ENCODE results near the gene RAC3. TPM values are rescaled to one million over a fixed set of nuclear protein-coding genes. Genes with fewer than 3 reads are reported as not detected.

Gene RAC3
- total and polyA plus RNA-seq, 9 of the 15 experiments (the other 6 are each of a cell fraction or from before 2014, with no cell fraction given): 0.23 to 292 (median 118) TPM

DNA sequence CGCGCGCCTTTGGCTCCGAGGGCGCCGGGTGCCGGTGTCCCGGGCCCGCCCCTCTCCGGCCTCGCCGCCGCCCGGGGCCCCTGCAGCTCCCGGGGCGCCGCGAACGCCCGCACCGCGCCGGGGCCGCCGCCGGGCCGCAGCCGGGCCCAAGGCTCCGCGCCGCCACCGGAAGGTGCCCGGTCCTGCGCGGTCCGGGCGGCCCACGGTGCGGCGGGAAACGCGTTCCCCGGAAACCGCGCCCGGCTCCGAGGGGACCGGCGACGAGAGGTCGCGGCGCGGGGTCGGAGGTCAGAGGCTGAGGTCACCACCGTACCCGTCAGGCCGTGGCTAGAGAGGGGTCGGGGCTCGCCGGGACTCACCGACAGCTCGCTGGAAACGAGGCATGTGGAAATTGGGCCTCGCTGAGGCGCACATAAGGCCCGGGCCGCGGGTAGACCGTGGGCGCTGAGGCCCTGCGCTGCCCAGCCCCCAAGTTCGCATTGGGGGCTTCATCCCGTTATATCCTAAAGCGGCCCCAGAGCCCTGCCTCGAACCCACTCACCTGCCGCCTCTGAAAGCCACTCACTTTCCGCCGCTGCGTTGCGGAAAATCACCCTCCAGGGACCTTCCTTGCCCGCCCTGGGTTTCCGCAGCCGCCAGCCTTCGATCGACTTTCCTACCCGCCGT lies 34.3 kb downstream of the RAC3 start, which contains the start of gene DUS1L (continued):
- TF ChIP-seq, protein P1, sequence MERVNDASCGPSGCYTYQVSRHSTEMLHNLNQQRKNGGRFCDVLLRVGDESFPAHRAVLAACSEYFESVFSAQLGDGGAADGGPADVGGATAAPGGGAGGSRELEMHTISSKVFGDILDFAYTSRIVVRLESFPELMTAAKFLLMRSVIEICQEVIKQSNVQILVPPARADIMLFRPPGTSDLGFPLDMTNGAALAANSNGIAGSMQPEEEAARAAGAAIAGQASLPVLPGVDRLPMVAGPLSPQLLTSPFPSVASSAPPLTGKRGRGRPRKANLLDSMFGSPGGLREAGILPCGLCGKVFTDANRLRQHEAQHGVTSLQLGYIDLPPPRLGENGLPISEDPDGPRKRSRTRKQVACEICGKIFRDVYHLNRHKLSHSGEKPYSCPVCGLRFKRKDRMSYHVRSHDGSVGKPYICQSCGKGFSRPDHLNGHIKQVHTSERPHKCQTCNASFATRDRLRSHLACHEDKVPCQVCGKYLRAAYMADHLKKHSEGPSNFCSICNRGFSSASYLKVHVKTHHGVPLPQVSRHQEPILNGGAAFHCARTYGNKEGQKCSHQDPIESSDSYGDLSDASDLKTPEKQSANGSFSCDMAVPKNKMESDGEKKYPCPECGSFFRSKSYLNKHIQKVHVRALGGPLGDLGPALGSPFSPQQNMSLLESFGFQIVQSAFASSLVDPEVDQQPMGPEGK (CRISPR knock-in tag; IDR thresholded peaks at IDR 0.05; ENCODE audit: borderline replicate concordance): no peak
- TF ChIP-seq HCFC1 (IDR thresholded peaks at IDR 0.05; ENCODE audit: low read depth, low read length): peak; percentile 89
- TF ChIP-seq NCOA1 (IDR thresholded peaks at IDR 0.05; ENCODE audit: low read depth): peak; percentile 95
- TF ChIP-seq GABPB1 (CRISPR knock-in tag; IDR thresholded peaks at IDR 0.05): peak; percentile 98
- TF ChIP-seq, protein P2, sequence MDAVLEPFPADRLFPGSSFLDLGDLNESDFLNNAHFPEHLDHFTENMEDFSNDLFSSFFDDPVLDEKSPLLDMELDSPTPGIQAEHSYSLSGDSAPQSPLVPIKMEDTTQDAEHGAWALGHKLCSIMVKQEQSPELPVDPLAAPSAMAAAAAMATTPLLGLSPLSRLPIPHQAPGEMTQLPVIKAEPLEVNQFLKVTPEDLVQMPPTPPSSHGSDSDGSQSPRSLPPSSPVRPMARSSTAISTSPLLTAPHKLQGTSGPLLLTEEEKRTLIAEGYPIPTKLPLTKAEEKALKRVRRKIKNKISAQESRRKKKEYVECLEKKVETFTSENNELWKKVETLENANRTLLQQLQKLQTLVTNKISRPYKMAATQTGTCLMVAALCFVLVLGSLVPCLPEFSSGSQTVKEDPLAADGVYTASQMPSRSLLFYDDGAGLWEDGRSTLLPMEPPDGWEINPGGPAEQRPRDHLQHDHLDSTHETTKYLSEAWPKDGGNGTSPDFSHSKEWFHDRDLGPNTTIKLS (IDR thresholded peaks at IDR 0.05; ENCODE audit: borderline replicate concordance, low read depth): 0 out of 2 replicates have a peak, but pooled peaks have one; percentile 59
- peak; percentile 79 for TF ChIP-seq ZNF766 (CRISPR knock-in tag; conservative IDR thresholded peaks at IDR 0.05)
- peak; percentile 94 for TF ChIP-seq ESRRA (IDR thresholded peaks at IDR 0.05; ENCODE audit: borderline replicate concordance, low read depth)
- TF ChIP-seq, protein P3, sequence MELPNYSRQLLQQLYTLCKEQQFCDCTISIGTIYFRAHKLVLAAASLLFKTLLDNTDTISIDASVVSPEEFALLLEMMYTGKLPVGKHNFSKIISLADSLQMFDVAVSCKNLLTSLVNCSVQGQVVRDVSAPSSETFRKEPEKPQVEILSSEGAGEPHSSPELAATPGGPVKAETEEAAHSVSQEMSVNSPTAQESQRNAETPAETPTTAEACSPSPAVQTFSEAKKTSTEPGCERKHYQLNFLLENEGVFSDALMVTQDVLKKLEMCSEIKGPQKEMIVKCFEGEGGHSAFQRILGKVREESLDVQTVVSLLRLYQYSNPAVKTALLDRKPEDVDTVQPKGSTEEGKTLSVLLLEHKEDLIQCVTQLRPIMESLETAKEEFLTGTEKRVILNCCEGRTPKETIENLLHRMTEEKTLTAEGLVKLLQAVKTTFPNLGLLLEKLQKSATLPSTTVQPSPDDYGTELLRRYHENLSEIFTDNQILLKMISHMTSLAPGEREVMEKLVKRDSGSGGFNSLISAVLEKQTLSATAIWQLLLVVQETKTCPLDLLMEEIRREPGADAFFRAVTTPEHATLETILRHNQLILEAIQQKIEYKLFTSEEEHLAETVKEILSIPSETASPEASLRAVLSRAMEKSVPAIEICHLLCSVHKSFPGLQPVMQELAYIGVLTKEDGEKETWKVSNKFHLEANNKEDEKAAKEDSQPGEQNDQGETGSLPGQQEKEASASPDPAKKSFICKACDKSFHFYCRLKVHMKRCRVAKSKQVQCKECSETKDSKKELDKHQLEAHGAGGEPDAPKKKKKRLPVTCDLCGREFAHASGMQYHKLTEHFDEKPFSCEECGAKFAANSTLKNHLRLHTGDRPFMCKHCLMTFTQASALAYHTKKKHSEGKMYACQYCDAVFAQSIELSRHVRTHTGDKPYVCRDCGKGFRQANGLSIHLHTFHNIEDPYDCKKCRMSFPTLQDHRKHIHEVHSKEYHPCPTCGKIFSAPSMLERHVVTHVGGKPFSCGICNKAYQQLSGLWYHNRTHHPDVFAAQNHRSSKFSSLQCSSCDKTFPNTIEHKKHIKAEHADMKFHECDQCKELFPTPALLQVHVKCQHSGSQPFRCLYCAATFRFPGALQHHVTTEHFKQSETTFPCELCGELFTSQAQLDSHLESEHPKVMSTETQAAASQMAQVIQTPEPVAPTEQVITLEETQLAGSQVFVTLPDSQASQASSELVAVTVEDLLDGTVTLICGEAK (IDR thresholded peaks at IDR 0.05): peak; percentile 98
- TF ChIP-seq, protein P3 (CRISPR knock-in tag; IDR thresholded peaks at IDR 0.05): no peak
- TF ChIP-seq ZNF584 (CRISPR knock-in tag; IDR thresholded peaks at IDR 0.05; ENCODE audit: low read depth): no peak
- peak; percentile 95 for TF ChIP-seq PHF20 (IDR thresholded peaks at IDR 0.05; ENCODE audit: partially characterized antibody)
- no peak for TF ChIP-seq FOXA3 (CRISPR knock-in tag; conservative IDR thresholded peaks at IDR 0.05 in 1 of 2, IDR thresholded peaks at IDR 0.05 in 1 of 2)
- no peak for TF ChIP-seq PYGO2 (tag; IDR thresholded peaks at IDR 0.05)
- peak; percentile 81; the same call in 1 of the 2 replicates for TF ChIP-seq ZC3H11A (IDR thresholded peaks at IDR 0.05; ENCODE audit: low read depth, low read length)

Measured in K562 (cell line).